Lung (tissue), 12 donors: ENCODE measurements around the gene METTL26. TPM values are rescaled to one million over a fixed set of nuclear protein-coding genes. Genes with fewer than 3 reads are reported as not detected.

ENCODE experiments used
- ATAC-seq: fragments of 200-7000 bp; cut with Tn5 transposase; one replicate; pipeline ENCODE4 v1.9.1; 2020; ENCODE audit warnings: moderate number of reproducible peaks; ENCODE audit not compliant: insufficient read depth, low FRiP score
- DNase-seq, 3 donors: peaks; one replicate each; pipeline ENCODE4 v3.0.0-alpha.2; 2013 to 2017
- H3K27ac ChIP-seq, 2 donors: one replicate each; pipeline ENCODE4 v1.5.1; 2013; ENCODE audit warnings: mild to moderate bottlenecking in 2 of 2, moderate library complexity in 2 of 2, control low read depth in 1 of 2, inconsistent platforms in 1 of 2, low read depth in 1 of 2, low read length in 1 of 2
- H3K27me3 ChIP-seq, 3 donors: one replicate each; pipeline ENCODE4 v1.5.1; 2013; ENCODE audit warnings: low read length in 2 of 3; ENCODE audit not compliant: control insufficient read depth in 3 of 3, insufficient read depth in 3 of 3
- H3K36me3 ChIP-seq, 4 donors: one replicate each; pipeline ENCODE4 v1.5.1; 2013; ENCODE audit warnings: low read length in 4 of 4, mild to moderate bottlenecking in 1 of 4, moderate library complexity in 1 of 4; ENCODE audit not compliant: control insufficient read depth in 4 of 4, insufficient read depth in 4 of 4
- H3K4me1 ChIP-seq, 5 donors: one replicate each; pipeline ENCODE4 v1.5.1; 2013; ENCODE audit warnings: low read length in 5 of 5, mild to moderate bottlenecking in 2 of 5, moderate library complexity in 1 of 5; ENCODE audit not compliant: control insufficient read depth in 5 of 5, insufficient read depth in 5 of 5
- H3K4me3 ChIP-seq: one replicate; pipeline ENCODE4 v1.5.1; 2013; ENCODE audit warnings: mild to moderate bottlenecking, control low read depth, moderate library complexity
- H3K9ac ChIP-seq, 2 donors: one replicate each; pipeline ENCODE4 v1.5.1; 2013; ENCODE audit warnings: low read length in 2 of 2, control low read depth in 1 of 2; ENCODE audit not compliant: insufficient read depth in 1 of 2
- H3K9me3 ChIP-seq, 4 donors: one replicate each; pipeline ENCODE4 v1.5.1; 2013; ENCODE audit warnings: low read length in 3 of 4, mild to moderate bottlenecking in 1 of 4, moderate library complexity in 1 of 4; ENCODE audit not compliant: control insufficient read depth in 4 of 4, insufficient read depth in 3 of 4
- WGBS, 2 donors: extraction: QIAGEN DNeasy Blood & Tissue Kit; methylation state at CpG; one replicate each; pipeline ENCODE4 v1.1.7; 2013; 5-methylcytosine and 5-hydroxymethylcytosine counted together
- polyA plus RNA-seq, 2 donors: library from polyadenylated mRNA; stranded (reverse); fragments of 200-250 nt; gene quantifications; one replicate each; pipeline ENCODE4 v1.2.1, GENCODE V29; 2013
- total RNA-seq, 2 donors: library from RNA; depleted of rRNA in 1 of 2; stranded (reverse); fragments of >200 nt in 1 of 2; gene quantifications; one replicate each; pipeline ENCODE4 v1.2.1, GENCODE V29; 2014 to 2021
- TF ChIP-seq, protein P1 (sequence below): IDR thresholded peaks from 2 replicates; pipeline ENCODE4 v1.5.1; 2012; ENCODE audit warnings: mild to moderate bottlenecking; ENCODE audit errors: control extremely low read depth, extremely low read depth
- donor health status: control.
- donor health status: control.
- donor health status: Bipolar disorder and iron deficiency.
- donor health status: healthy.
- donor health status: DM: yes; HTN: yes; CAD: no.

METTL26 gene
- total and polyA plus RNA-seq, 4 donors: 36.1 to 200 (median 114) TPM

DNA sequence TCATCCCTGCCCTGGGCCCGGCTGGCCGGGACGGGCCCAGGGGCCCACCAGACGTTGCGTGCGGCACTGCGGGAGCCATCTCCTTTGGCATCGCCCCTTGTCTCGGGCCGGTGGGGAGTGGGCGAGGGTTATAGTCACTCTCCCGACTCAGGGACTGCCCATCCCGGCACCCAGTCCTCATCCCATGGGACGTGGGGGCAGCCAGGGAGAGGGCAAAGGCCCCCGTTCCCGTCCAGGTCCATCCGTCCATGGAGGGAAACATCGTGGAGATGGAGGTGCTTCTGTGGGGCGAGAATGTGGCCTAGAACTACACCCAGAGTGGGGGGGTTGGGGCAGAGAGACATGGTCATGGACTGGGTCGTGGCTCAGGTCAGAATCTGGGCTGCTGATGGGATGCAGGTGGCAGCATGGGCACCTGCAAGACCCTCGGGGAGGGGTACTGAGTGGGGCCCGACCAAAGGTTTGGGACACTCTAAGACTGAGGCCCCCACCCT lies 10.6 kb upstream of the METTL26 start:
- peaks cover 0 to 3% (median 0%) of the 10 kb centered on the region in 3 donors for H3K27me3 ChIP-seq

DNA sequence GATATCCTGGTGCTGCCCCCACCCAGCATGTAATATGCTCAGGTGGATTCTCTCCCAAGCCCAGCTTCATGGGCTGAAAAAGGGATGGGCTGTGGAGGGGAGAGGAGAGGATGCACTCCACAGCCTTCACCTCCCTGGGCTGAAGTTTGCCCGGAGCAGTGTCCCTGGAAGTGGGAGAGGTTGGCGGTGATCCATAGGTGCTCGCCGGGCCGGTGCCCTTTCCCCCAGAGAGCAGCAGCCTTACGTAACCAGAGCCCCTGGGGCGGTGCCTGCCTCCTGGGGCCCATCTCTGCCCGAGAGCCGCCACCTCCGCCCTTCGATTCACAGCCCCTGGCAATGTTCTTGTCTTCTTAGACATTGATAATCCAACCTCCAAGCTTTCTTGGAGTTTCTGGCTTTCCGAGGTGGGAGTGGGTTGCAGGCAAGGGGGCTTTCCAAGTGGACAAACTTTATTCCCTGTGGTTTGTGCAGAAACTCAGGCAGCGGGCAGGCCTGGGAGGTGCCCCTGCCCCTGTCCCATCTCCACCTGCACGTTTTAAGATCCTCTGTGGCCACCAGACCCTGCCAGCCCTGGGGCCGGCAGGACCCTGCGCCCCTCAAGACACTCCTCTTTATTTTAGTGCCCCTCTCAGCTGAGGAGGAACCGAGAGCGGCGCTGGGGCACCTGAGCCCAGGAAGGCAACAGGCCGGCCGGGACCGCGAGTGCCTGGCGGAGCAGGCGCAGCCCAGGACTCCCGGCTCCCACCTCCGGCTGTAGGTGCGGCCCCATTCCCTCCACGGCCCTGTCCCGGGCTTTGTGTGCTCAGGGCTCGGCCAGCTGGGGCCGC lies 10.0 kb upstream of the METTL26 start:
- 76 to 85% methylated on average over 31 to 32 of the region's 32 CpGs for WGBS, 2 donors

More for the DNA sequence above, 10.6 kb upstream of the METTL26 start:
- TF ChIP-seq, protein P1, sequence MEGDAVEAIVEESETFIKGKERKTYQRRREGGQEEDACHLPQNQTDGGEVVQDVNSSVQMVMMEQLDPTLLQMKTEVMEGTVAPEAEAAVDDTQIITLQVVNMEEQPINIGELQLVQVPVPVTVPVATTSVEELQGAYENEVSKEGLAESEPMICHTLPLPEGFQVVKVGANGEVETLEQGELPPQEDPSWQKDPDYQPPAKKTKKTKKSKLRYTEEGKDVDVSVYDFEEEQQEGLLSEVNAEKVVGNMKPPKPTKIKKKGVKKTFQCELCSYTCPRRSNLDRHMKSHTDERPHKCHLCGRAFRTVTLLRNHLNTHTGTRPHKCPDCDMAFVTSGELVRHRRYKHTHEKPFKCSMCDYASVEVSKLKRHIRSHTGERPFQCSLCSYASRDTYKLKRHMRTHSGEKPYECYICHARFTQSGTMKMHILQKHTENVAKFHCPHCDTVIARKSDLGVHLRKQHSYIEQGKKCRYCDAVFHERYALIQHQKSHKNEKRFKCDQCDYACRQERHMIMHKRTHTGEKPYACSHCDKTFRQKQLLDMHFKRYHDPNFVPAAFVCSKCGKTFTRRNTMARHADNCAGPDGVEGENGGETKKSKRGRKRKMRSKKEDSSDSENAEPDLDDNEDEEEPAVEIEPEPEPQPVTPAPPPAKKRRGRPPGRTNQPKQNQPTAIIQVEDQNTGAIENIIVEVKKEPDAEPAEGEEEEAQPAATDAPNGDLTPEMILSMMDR: no peak
- H3K9me3 ChIP-seq: no peaks in the 10 kb centered on the region
- DNase-seq: no peak
- H3K27ac ChIP-seq: peak overlapping the region in 1 of 2 donors; percentile 50
- H3K4me1 ChIP-seq: peaks cover 0 to 31% (median 8%) of the 10 kb centered on the region in 5 donors
- ATAC-seq: no peak
- H3K36me3 ChIP-seq: peaks cover 0 to 4% (median under 1%) of the 10 kb centered on the region in 4 donors
- 87 to 91% methylated on average over 22 of the region's 22 CpGs for WGBS, 2 donors
- H3K9ac ChIP-seq: no peak overlapping the region
- no peak overlapping the region for H3K4me3 ChIP-seq

DNA sequence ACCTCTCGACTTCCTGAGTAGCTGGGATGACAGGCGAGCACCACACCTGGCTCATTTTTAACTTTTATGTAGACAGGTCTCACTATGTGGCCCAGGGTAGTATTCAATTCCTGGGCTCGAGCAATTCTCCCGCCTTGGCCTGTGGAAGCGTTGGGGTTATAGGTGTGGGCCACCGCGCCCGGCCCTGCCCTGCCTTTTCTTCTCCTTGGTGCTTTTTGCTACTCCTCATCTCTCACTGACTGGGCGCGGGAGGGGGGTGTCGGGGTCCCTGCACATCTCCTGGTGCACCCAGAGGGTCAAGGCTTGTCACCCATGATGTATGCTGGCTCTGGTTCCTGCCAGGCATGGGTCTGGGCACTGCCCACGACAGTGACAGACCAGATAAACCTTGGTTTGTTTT lies 8.5 kb upstream of the METTL26 start:
- peaks cover 0 to 3% (median 0%) of the 10 kb centered on the region in 3 donors for H3K27me3 ChIP-seq
- H3K4me3 ChIP-seq: no peak overlapping the region
- peaks cover 0 to 34% (median 8%) of the 10 kb centered on the region in 5 donors for H3K4me1 ChIP-seq
- no peak overlapping the region for H3K27ac ChIP-seq
- WGBS, 2 donors: 92 to 96% methylated on average over 12 of the region's 12 CpGs
- no peak overlapping the region for H3K9ac ChIP-seq
- DNase-seq: no peak
- no peak for ATAC-seq
- peaks cover 0 to 2% (median 0%) of the 10 kb centered on the region in 4 donors for H3K36me3 ChIP-seq
- H3K9me3 ChIP-seq: no peaks in the 10 kb centered on the region
- TF ChIP-seq, protein P1: no peak

More for the DNA sequence above, 10.0 kb upstream of the METTL26 start:
- H3K27ac ChIP-seq: peak overlapping the region in 1 of 2 donors; percentile 50
- ATAC-seq (no peak), DNase-seq (no peak)
- peaks cover 0 to 35% (median 8%) of the 10 kb centered on the region in 5 donors for H3K4me1 ChIP-seq
- H3K36me3 ChIP-seq: peaks cover 0 to 2% (median 0%) of the 10 kb centered on the region in 4 donors
- TF ChIP-seq, protein P1: no peak
- H3K9me3 ChIP-seq: no peaks in the 10 kb centered on the region
- no peak overlapping the region for H3K4me3 ChIP-seq
- peaks cover 0 to 3% (median 0%) of the 10 kb centered on the region in 3 donors for H3K27me3 ChIP-seq
- H3K9ac ChIP-seq: no peak overlapping the region
